DMS153 treated with DMSO at 0.1 percent for 48 hours (cell line): Measurements from ENCODE around the gene CHST11.

ENCODE experiments used
- DNase-seq: peaks from one replicate; lab custom pipeline; 2025; ENCODE audit not compliant: unreplicated experiment; lab: John Stamatoyannopoulos, UW

Gene CHST11

GRCh38 chr12:104622928-104623327 lies 166.2 kb downstream of the CHST11 start:
- no peak for DNase-seq

- no peak for DNase-seq
Measured at GRCh38 chr12:104623883-104624282, 167.1 kb downstream of the CHST11 start.

- no peak for DNase-seq
Measured at GRCh38 chr12:104624529-104624928, 167.8 kb downstream of the CHST11 start.

- no peak for DNase-seq
Measured at GRCh38 chr12:104626069-104626837, 169.5 kb downstream of the CHST11 start.

- no peak for DNase-seq
Measured at GRCh38 chr12:104627231-104627989, 170.7 kb downstream of the CHST11 start.

GRCh38 chr12:104627990-104628830 lies 171.5 kb downstream of the CHST11 start:
- no peak for DNase-seq

GRCh38 chr12:104628831-104629135 lies 172.0 kb downstream of the CHST11 start:
- no peak for DNase-seq

- peak; percentile 65 for DNase-seq
Measured at GRCh38 chr12:104630230-104630670, 173.5 kb downstream of the CHST11 start.

- no peak for DNase-seq
Measured at GRCh38 chr12:104631867-104632266, 175.1 kb downstream of the CHST11 start.

- DNase-seq, result no peak
Measured at GRCh38 chr12:104632724-104633201, 176.0 kb downstream of the CHST11 start.

- no peak for DNase-seq
Measured at GRCh38 chr12:104634044-104634443, 177.3 kb downstream of the CHST11 start.

GRCh38 chr12:104634852-104635251 lies 178.1 kb downstream of the CHST11 start:
- no peak for DNase-seq

- DNase-seq, result no peak
Measured at GRCh38 chr12:104635607-104636343, 179.0 kb downstream of the CHST11 start.

- no peak for DNase-seq
Measured at GRCh38 chr12:104636496-104636895, 179.7 kb downstream of the CHST11 start.

- no peak for DNase-seq
Measured at GRCh38 chr12:104637604-104638003, 180.9 kb downstream of the CHST11 start.

GRCh38 chr12:104638218-104638850 lies 181.6 kb downstream of the CHST11 start:
- no peak for DNase-seq

- DNase-seq, result no peak
Measured at GRCh38 chr12:104638851-104639240, 182.1 kb downstream of the CHST11 start.

GRCh38 chr12:104640956-104641355 lies 184.2 kb downstream of the CHST11 start:
- DNase-seq, result no peak

- no peak for DNase-seq
Measured at GRCh38 chr12:104641862-104642261, 185.1 kb downstream of the CHST11 start.

- DNase-seq, result no peak
Measured at GRCh38 chr12:104643093-104643818, 186.5 kb downstream of the CHST11 start.
